Psoas muscle (tissue), 8 donors: ENCODE results near the gene PFKP. TPM values are rescaled to one million over a fixed set of nuclear protein-coding genes. Genes with fewer than 3 reads are reported as not detected.

Source experiments
- ATAC-seq, 4 donors: fragments of 200-7000 bp; cut with Tn5 transposase; one replicate each; pipeline ENCODE4 v1.9.1; 2020; ENCODE audit warnings: moderate library complexity in 3 of 4, mild to moderate bottlenecking in 2 of 4
- DNase-seq, 2 donors: peaks; one replicate each; pipeline ENCODE4 v3.0.0-alpha.2; 2020
- H3K27ac ChIP-seq: fragments of 200-600 bp; one replicate; pipeline ENCODE4 v1.8.0; 2022
- H3K27me3 ChIP-seq, 3 donors: fragments of 200-600 bp in 1 of 3; one replicate each; pipeline versions ENCODE4 v1.6.1 to v1.8.0; 2013 to 2022; ENCODE audit warnings: low read length in 2 of 3, mild to moderate bottlenecking in 2 of 3, moderate library complexity in 1 of 3; ENCODE audit not compliant: insufficient read depth in 3 of 3
- H3K36me3 ChIP-seq, 2 donors: fragments of 200-600 bp in 1 of 2; one replicate each; pipeline versions ENCODE4 v1.6.1 to v1.8.0; 2013 to 2022; ENCODE audit warnings: low read depth in 1 of 2, mild to moderate bottlenecking in 1 of 2, moderate library complexity in 1 of 2; ENCODE audit not compliant: insufficient read depth in 1 of 2
- H3K4me1 ChIP-seq: fragments of 200-600 bp; one replicate; pipeline ENCODE4 v1.8.0; 2022
- H3K4me3 ChIP-seq: fragments of 200-600 bp; one replicate; pipeline ENCODE4 v1.8.0; 2022; ENCODE audit warnings: mild to moderate bottlenecking
- H3K9me3 ChIP-seq: fragments of 200-600 bp; one replicate; pipeline ENCODE4 v1.8.0; 2022
- CTCF ChIP-seq: fragments of 200-600 bp; IDR thresholded peaks from one replicate; pipeline ENCODE4 v1.8.0; 2022; ENCODE audit warnings: antibody characterized with exemption
- WGBS, 3 donors: extraction: QIAGEN DNeasy Blood & Tissue Kit; methylation state at CpG; one replicate each; pipeline versions ENCODE4 v1.1.6 to v1.1.7; 2013; 5-methylcytosine and 5-hydroxymethylcytosine counted together
- intact Hi-C, 2 donors: fragments of 100-400 bp; cut with DNase I; formaldehyde crosslinking; loops; one replicate each; pipeline versions ENCODE4 v1.11.0 to v1.14.2; 2022
- polyA plus RNA-seq, 3 donors: library from polyadenylated mRNA; stranded (reverse); fragments of 200-250 nt; gene quantifications; one replicate each; pipeline ENCODE4 v1.2.3, GENCODE V29; 2013
- total RNA-seq, 4 donors: library from RNA; stranded (reverse); fragmentation: NEBNext Ultra II Directional in 2 of 4; extraction: Animal tissue kit (Norgen Biotek cat#: 25700) in 2 of 4; gene quantifications; one replicate each; pipeline versions ENCODE4 v1.2.1 to v1.2.4, GENCODE V29; 2021 to 2023
- donor health status: healthy with polysubstance abuse.
- donor health status: DM: no; HTN: no; CAD: no; lungs with moderate emphysema.
- donor health status: Bipolar disorder and iron deficiency.
- donor health status: healthy.
- donor health status: DM: yes; HTN: yes; CAD: no.
- donor health status: DM: no; HTN: no; CAD: no.
- donor health status: DM: no; HTN: no; CAD: no.
- donor health status: DM: yes; HTN: yes; CAD: no.

PFKP gene
- total and polyA plus RNA-seq, 7 donors = 12.2 to 104 (median 33.4) TPM

DNA sequence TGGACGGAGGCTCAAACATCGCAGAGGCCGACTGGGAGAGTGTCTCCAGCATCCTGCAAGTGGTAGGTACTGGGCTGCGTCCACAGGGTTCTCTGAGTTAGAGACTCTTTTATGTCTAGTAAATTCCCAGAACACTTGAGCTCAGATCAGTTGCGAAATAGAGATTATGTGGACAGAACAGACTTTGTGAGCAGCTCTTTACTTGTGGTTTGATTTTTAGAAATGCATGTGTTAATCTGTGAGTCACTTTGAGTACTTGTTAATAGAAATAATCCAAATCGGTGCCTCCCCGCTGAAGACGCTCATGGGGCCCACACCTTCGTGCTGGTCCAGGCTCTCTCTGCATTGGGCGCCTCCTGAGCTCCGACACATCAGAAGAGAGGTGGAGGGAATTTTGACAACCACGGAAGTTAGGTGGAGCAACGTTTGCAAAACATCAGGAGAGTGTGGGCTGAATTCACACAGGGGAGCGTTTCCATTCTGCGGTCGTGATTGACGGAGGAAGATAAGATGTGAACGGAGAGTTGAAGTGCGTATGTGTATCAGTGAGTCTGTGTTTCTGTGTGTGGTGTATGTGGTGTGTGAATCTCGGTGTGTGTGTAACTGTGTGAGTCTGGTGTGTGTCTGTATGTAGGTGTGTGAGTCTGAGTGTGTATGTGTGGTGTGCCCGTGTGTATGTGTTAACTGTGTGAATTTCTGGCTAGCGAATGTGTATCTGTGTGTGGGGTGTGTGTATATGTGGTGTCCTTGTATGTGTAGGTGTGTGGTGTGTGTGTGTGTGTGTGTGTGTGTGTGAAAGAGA is 32.1 kb downstream of the PFKP start:
- no peak overlapping the region for H3K27ac ChIP-seq
- intact Hi-C loops = no loop called here
- no peak overlapping the region for H3K4me3 ChIP-seq
- no peaks in the 10 kb centered on the region for H3K4me1 ChIP-seq
- no peaks in the 10 kb centered on the region for H3K36me3 ChIP-seq
- 88 to 92% (median 90%) methylated on average over 22 of the region's 22 CpGs for WGBS, 3 donors
- H3K9me3 ChIP-seq = no peaks in the 10 kb centered on the region
- DNase-seq = no peak
- H3K27me3 ChIP-seq = no peaks in the 10 kb centered on the region
- no peak for TF ChIP-seq CTCF
- ATAC-seq = no peak

DNA sequence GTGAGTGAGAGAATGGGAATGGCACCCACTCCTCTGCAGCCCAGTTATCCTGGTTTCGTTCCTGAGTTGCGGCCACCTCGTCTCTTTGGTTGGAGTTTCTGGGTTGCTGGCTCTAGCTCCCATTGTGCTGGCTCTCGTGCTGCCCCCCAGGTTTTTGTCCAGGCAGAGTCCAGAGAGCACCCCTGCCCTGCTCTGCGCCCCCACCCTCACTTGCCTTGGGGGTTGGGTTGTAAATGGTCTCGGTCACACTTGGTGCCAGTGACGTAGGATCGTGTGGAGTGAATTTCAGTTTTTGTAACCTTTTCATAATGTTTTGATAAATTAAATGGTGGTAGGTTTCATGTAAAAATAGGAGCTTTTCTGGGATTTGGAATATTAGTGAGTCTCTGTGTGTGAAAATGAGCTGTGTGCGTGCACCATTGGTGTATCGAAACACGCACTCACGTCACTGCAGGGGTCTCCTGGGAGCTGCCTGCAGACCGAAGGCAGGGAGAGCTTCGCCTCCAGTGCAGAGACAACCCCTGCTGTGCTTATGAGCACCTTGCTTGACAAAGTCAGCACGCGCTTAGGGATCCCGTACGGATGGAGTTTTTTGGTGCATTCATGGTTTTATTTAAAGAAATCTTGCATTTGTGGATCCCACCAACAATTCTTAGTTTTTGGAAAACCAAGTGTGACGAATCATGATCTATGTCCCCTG is 32.9 kb downstream of the PFKP start:
- WGBS, 3 donors = 94 to 97% (median 97%) methylated on average over 19 of the region's 19 CpGs
- Histone ChIP-seq H3K9me3 (no peaks in the 10 kb centered on the region), H3K4me3 (no peak overlapping the region), H3K36me3 (no peaks in the 10 kb centered on the region), H3K27ac (no peak overlapping the region), H3K4me1 (no peaks in the 10 kb centered on the region), H3K27me3 (no peaks in the 10 kb centered on the region)
- no peak for TF ChIP-seq CTCF
- DNase-seq (no peak), ATAC-seq (no peak)
- intact Hi-C loops = no loop called here

GRCh38 chr10:3100856-3101640 is 33.7 kb downstream of the PFKP start:
- no peak for ATAC-seq
- Histone ChIP-seq H3K27me3 (no peaks in the 10 kb centered on the region), H3K9me3 (no peaks in the 10 kb centered on the region), H3K4me3 (no peak overlapping the region), H3K4me1 (no peaks in the 10 kb centered on the region), H3K36me3 (no peaks in the 10 kb centered on the region), H3K27ac (no peak overlapping the region)
- no peak for TF ChIP-seq CTCF
- DNase-seq = no peak
- intact Hi-C loops = no loop called here
- WGBS, 3 donors = 92 to 93% (median 92%) methylated on average over 31 of the region's 31 CpGs

- intact Hi-C loops = no loop called here
- Histone ChIP-seq H3K36me3 (no peaks in the 10 kb centered on the region), H3K27ac (peak overlapping the region; percentile 62), H3K27me3 (no peaks in the 10 kb centered on the region), H3K9me3 (no peaks in the 10 kb centered on the region), H3K4me1 (peaks cover 6% of the 10 kb centered on the region), H3K4me3 (no peak overlapping the region)
- DNase-seq (no peak), ATAC-seq (no peak)
- 34 to 51% (median 37%) methylated on average over 19 of the region's 19 CpGs for WGBS, 3 donors
- TF ChIP-seq CTCF = no peak
Measured at GRCh38 chr10:3102720-3103427, 35.5 kb downstream of the PFKP start.
